GM12891 (cell line): ENCODE data around the gene ZNF443.

ENCODE experiments used
- PAX5 ChIP-seq: IDR thresholded peaks from 2 replicates; pipeline ENCODE4 v1.6.1; 2011; ENCODE audit warnings: low read length, moderate library complexity, mild to moderate bottlenecking; ENCODE audit not compliant: insufficient read depth, severe bottlenecking
- POLR2A ChIP-seq: IDR thresholded peaks from 2 replicates; pipeline ENCODE4 v1.6.1; 2011; ENCODE audit warnings: low read depth, low read length, control low read depth
- POLR2AphosphoS5 ChIP-seq: IDR thresholded peaks from 2 replicates; pipeline ENCODE4 v1.6.1; 2011; ENCODE audit warnings: low read depth, low read length, control low read depth
- POU2F2 ChIP-seq: IDR thresholded peaks from 2 replicates; pipeline ENCODE4 v1.6.1; 2011; ENCODE audit warnings: low read depth, mild to moderate bottlenecking, control low read depth, low read length, moderate library complexity
- SPI1 ChIP-seq: IDR thresholded peaks from 2 replicates; pipeline ENCODE4 v1.6.1; 2011; ENCODE audit warnings: low read depth, low read length, control low read depth
- TAF1 ChIP-seq: IDR thresholded peaks from 2 replicates; pipeline ENCODE4 v1.6.1; 2011; ENCODE audit warnings: low read depth, low read length, control low read depth

DNA sequence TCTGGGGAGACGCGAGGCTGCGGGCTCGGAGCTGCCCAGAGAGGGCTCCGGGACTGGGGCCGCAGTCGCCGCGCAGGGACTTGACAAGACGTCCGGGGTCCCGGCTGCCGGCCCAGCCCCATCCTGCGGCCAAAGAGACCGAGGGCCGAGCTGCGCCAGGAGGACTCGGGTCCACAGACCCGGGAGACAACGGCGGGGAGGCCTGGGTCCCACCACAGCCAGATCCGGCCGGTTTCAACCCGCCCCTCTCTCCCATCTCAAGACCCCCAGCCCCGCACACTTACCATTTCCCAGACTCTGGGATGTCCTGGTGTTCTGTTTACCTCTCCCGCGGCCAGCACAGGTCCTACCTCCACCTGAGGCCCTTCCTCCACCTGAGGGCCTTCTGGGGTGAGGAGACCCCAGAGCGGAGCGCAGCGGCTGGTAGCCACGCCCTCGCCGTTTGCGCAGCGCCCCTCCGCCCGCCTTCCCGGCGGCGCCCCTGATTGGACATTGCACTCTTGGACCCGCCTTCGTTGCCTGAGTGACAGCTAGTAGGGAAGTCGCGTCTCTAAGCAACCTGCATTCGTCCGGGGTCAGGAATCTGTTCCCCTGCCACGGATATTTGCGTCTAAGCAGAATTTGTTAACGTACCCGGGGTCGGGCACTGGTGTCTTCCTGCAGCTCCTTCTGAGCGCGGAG is 43.7 kb upstream of the ZNF443 start, which contains the start of gene ZNF709:
- TF ChIP-seq POLR2AphosphoS5: 0 out of 2 replicates have a peak, but pooled peaks have one; percentile 29
- TF ChIP-seq TAF1: no peak
- peak; percentile 43; the same call in 1 of the 2 replicates for TF ChIP-seq POLR2A
- TF ChIP-seq SPI1: peak; percentile 68
- no peak for TF ChIP-seq PAX5
- no peak for TF ChIP-seq POU2F2
